HL-60 (cell line): Measurements from ENCODE around the gene LY6G5B.

ENCODE experiments used
- DNase-seq, 2 experiments: peaks; one replicate each; pipeline ENCODE4 v3.0.0-alpha.2; 2010 to 2020; ENCODE audit warnings: low read depth in 1 of 2, low spot score in 1 of 2
- H3K27ac ChIP-seq: fragments of 250-450 bp; sonication (Bioruptor Pico); replicated peaks from 2 replicates; pipeline ENCODE4 v1.5.1; 2020; ENCODE audit warnings: mild to moderate bottlenecking, moderate library complexity
- H3K27me3 ChIP-seq: fragments of 250-450 bp; sonication (Bioruptor Pico); 2 replicates; pipeline ENCODE4 v1.5.1; 2021; ENCODE audit warnings: mild to moderate bottlenecking, moderate library complexity; ENCODE audit not compliant: insufficient read depth, poor library complexity, severe bottlenecking
- H3K4me3 ChIP-seq: replicated peaks from 2 replicates; pipeline ENCODE4 v1.5.1; 2011; ENCODE audit warnings: mild to moderate bottlenecking, control low read depth, low read length; ENCODE audit not compliant: insufficient read depth
- CTCF ChIP-seq: IDR thresholded peaks from one replicate; pipeline ENCODE4 v1.5.1; 2011; ENCODE audit warnings: low read length, control low read depth, inconsistent platforms; ENCODE audit not compliant: insufficient read depth
- GABPA ChIP-seq: IDR thresholded peaks from 2 replicates; pipeline ENCODE4 v1.6.1; 2012; ENCODE audit warnings: low read depth
- POLR2AphosphoS5 ChIP-seq: IDR thresholded peaks from 2 replicates; pipeline ENCODE4 v1.6.1; 2012; ENCODE audit warnings: low read depth
- REST ChIP-seq: IDR thresholded peaks from 2 replicates; pipeline ENCODE4 v1.6.1; 2012; ENCODE audit warnings: low read depth; ENCODE audit not compliant: insufficient replicate concordance
- SPI1 ChIP-seq: IDR thresholded peaks from 2 replicates; pipeline ENCODE4 v1.6.1; 2012; ENCODE audit warnings: low read depth, mild to moderate bottlenecking, borderline replicate concordance

LY6G5B gene

GRCh38 chr6:31658158-31658688, 11.6 kb upstream of the LY6G5B start:
- Histone ChIP-seq H3K4me3 (no peak overlapping the region), H3K27ac (no peak overlapping the region), H3K27me3 (no peaks in the 10 kb centered on the region)
- no peak for DNase-seq
- TF ChIP-seq POLR2AphosphoS5: no peak
- no peak for TF ChIP-seq GABPA
- no peak for TF ChIP-seq REST
- no peak for TF ChIP-seq SPI1
- no peak for TF ChIP-seq CTCF

- TF ChIP-seq GABPA: no peak
- 0 out of 2 replicates have a peak, but pooled peaks have one; percentile 9 for TF ChIP-seq POLR2AphosphoS5
- TF ChIP-seq REST: no peak
- Histone ChIP-seq H3K4me3 (peak overlapping the region; percentile 73), H3K27ac (peak overlapping the region; percentile 66)
These were observed 10.7 kb upstream of the LY6G5B start for GRCh38 chr6:31658983-31659648.

GRCh38 chr6:31659649-31660380, 10.0 kb upstream of the LY6G5B start:
- peak in 1 of 2 experiments; percentile 59 for DNase-seq
- H3K27me3 ChIP-seq: no peaks in the 10 kb centered on the region
- H3K27ac ChIP-seq: peak overlapping the region; percentile 66
- TF ChIP-seq POLR2AphosphoS5: no peak
- no peak for TF ChIP-seq GABPA
- peak; percentile 60 for TF ChIP-seq SPI1
- TF ChIP-seq CTCF: no peak
- peak; percentile 91 for TF ChIP-seq REST
- H3K4me3 ChIP-seq: peak overlapping the region; percentile 73

More at GRCh38 chr6:31658983-31659648, 10.7 kb upstream of the LY6G5B start:
- H3K27me3 ChIP-seq: no peaks in the 10 kb centered on the region
- DNase-seq: no peak
